Measurements from ENCODE around the gene MYH1.
"Not testable (repeated sequence)": the region's sequence is repeated elsewhere in the genome, so short reads cannot be mapped to it uniquely, and the experiment has no call there.

The MYH1 gene

GRCh38 chr17:10549096-10549842, 30.9 kb upstream of the MYH1 start, which contains the start of gene MYH2:
Gene MYH2, minus strand, starts transcription at chr17:10549658. Its CDS starts 1,738 bp downstream, at chr17:10547920.
- H3K4me3 ChIP-seq (replicated peaks; ENCODE audit: low read depth, low read length): no peak within 1 kb of the TSS
- no peak for DNase-seq (ENCODE audit: extremely low read depth, low read depth)
- TF ChIP-seq CTCF (IDR thresholded peaks at IDR 0.05; ENCODE audit: low read depth, low read length, missing control alignments): no peak

GRCh38 chr17:10547351-10547750, 29.0 kb upstream of the MYH1 start:
- H3K4me3 ChIP-seq (replicated peaks; ENCODE audit: low read depth, low read length): no peak overlapping the region
- TF ChIP-seq CTCF (IDR thresholded peaks at IDR 0.05; ENCODE audit: low read depth, low read length, missing control alignments): no peak
- no peak for DNase-seq (ENCODE audit: extremely low read depth, low read depth)

DNA sequence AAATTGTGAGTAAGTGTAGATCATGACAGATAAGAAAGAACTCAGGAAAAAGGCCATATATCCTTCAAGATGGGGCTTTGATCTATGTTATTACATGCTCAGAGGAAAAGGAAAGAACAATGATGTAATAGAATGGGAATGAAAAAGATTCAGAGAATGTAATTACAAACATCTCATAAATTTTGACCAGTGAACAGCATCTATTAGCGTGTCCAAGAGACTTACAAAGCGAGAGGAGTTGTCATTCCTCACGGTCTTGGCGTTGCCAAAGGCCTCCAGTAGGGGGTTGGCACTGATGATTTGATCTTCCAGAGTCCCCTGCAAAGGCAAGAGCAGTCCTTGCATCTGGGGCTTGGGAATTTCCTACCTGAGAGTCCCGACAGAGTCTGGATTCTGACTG, 25.1 kb upstream of the MYH1 start:
- DNase-seq (ENCODE audit: extremely low read depth, low read depth); H3K4me3 ChIP-seq (replicated peaks; ENCODE audit: low read depth, low read length): not testable (repeated sequence)

DNA sequence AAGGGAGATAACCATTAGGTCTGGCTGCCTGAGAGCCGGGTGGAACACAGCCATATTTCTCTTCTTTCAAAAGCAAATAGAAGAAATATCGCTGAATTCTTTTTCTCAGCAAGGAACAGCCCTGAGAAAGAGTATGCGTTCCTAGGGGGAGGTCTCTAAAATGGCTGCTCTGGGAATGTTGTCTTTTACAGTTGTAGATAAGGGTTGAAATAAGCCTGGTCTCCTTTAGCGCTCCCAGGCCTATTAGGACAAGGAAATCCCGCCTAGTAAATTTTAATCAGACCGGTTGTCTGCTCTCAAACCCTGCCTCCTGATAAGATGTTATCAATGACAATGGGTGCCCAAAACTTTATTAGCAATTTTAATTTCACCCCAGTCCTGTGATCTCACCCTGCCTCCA, 22.8 kb upstream of the MYH1 start:
- H3K4me3 ChIP-seq (replicated peaks; ENCODE audit: low read depth, low read length); DNase-seq (ENCODE audit: extremely low read depth, low read depth): not testable (repeated sequence)

DNA sequence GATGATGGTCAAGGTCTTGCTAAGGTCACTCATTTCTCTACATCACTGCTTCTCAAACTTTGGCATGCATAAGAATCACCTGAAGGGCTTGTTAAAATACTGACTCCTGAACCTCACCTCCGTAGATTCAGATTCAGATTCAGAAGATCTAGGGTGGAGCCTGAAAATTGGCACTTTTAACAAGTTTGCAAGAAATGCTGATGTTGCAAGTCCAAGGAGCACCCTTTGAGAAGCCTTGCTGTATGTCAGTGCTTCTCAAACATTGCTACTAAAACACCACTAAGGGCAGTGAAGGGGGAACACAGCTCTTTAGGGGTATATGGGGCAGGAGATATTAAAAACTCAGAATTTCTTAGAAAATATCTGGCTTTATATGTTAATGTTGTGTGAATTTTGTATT, 13.7 kb upstream of the MYH1 start:
- no peak for TF ChIP-seq CTCF (IDR thresholded peaks at IDR 0.05; ENCODE audit: low read depth, low read length, missing control alignments)
- H3K4me3 ChIP-seq (replicated peaks; ENCODE audit: low read depth, low read length): no peak overlapping the region
- no peak for DNase-seq (ENCODE audit: extremely low read depth, low read depth)

- DNase-seq (ENCODE audit: extremely low read depth, low read depth): no peak
- no peak overlapping the region for H3K4me3 ChIP-seq (replicated peaks; ENCODE audit: low read depth, low read length)
- no peak for TF ChIP-seq CTCF (IDR thresholded peaks at IDR 0.05; ENCODE audit: low read depth, low read length, missing control alignments)
These were observed 9.1 kb upstream of the MYH1 start for GRCh38 chr17:10527419-10527818.

- no peak overlapping the region for H3K4me3 ChIP-seq (replicated peaks; ENCODE audit: low read depth, low read length)
- DNase-seq (ENCODE audit: extremely low read depth, low read depth): no peak
- TF ChIP-seq CTCF (IDR thresholded peaks at IDR 0.05; ENCODE audit: low read depth, low read length, missing control alignments): no peak
These were observed 8.2 kb upstream of the MYH1 start for GRCh38 chr17:10526517-10526916.

- H3K4me3 ChIP-seq (replicated peaks; ENCODE audit: low read depth, low read length): no peak overlapping the region
- DNase-seq (ENCODE audit: extremely low read depth, low read depth): no peak
- no peak for TF ChIP-seq CTCF (IDR thresholded peaks at IDR 0.05; ENCODE audit: low read depth, low read length, missing control alignments)
These were observed 4.7 kb upstream of the MYH1 start for GRCh38 chr17:10523064-10523463.
